Neutrophil (primary cell): ENCODE measurements around the gene MTG1.
"Not testable (repeated sequence)": the region's sequence is repeated elsewhere in the genome, so short reads cannot be mapped to it uniquely, and the experiment has no call there.

Source experiments
- H3K27ac ChIP-seq: fragments of 200-600 bp; sonication (generic); 2 replicates; pipeline ENCODE4 v1.5.1; 2016; ENCODE audit warnings: mild to moderate bottlenecking, moderate library complexity
- H3K27me3 ChIP-seq: fragments of 200-600 bp; sonication (generic); 2 replicates; pipeline ENCODE4 v1.6.0; 2016; ENCODE audit warnings: mild to moderate bottlenecking
- H3K36me3 ChIP-seq: fragments of 200-600 bp; sonication (generic); 2 replicates; pipeline ENCODE4 v1.5.1; 2017
- H3K4me1 ChIP-seq, 2 experiments: fragments of 200-600 bp in 1 of 2; sonication (generic) in 1 of 2; 1 replicate in 1 of 2; 2 replicates in 1 of 2; pipeline versions ENCODE4 v1.5.1 to v1.6.1; 2013 to 2016; ENCODE audit warnings: low read depth in 1 of 2, low read length in 1 of 2, mild to moderate bottlenecking in 1 of 2, moderate library complexity in 1 of 2; ENCODE audit not compliant: control insufficient read depth in 1 of 2, insufficient read depth in 1 of 2
- H3K4me3 ChIP-seq, 2 experiments: fragments of 200-600 bp in 1 of 2; sonication (generic) in 1 of 2; 1 replicate in 1 of 2; 2 replicates in 1 of 2; pipeline ENCODE4 v1.5.1; 2013 to 2016; ENCODE audit warnings: low read depth in 1 of 2, low read length in 1 of 2, mild to moderate bottlenecking in 1 of 2, moderate library complexity in 1 of 2
- H3K9me3 ChIP-seq: fragments of 200-600 bp; sonication (generic); 2 replicates; pipeline ENCODE4 v1.5.1; 2016
- TF ChIP-seq, protein P1 (sequence below): fragments of 200-600 bp; sonication (generic); IDR thresholded peaks from 2 replicates; pipeline ENCODE4 v1.5.1; 2016; ENCODE audit warnings: antibody characterized with exemption

MTG1 gene

GRCh38 chr10:133466683-133467275, 72.8 kb downstream of the MTG1 start:
- TF ChIP-seq, protein P1, sequence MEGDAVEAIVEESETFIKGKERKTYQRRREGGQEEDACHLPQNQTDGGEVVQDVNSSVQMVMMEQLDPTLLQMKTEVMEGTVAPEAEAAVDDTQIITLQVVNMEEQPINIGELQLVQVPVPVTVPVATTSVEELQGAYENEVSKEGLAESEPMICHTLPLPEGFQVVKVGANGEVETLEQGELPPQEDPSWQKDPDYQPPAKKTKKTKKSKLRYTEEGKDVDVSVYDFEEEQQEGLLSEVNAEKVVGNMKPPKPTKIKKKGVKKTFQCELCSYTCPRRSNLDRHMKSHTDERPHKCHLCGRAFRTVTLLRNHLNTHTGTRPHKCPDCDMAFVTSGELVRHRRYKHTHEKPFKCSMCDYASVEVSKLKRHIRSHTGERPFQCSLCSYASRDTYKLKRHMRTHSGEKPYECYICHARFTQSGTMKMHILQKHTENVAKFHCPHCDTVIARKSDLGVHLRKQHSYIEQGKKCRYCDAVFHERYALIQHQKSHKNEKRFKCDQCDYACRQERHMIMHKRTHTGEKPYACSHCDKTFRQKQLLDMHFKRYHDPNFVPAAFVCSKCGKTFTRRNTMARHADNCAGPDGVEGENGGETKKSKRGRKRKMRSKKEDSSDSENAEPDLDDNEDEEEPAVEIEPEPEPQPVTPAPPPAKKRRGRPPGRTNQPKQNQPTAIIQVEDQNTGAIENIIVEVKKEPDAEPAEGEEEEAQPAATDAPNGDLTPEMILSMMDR, result no peak
- no peaks in the 10 kb centered on the region for H3K9me3 ChIP-seq
- H3K4me3 ChIP-seq, result no peak overlapping the region
- H3K4me1 ChIP-seq, result no peaks in the 10 kb centered on the region
- no peak overlapping the region for H3K27ac ChIP-seq
- peaks cover 4% of the 10 kb centered on the region for H3K27me3 ChIP-seq
- no peaks in the 10 kb centered on the region for H3K36me3 ChIP-seq

- TF ChIP-seq, protein P1, result no peak
- Histone ChIP-seq H3K36me3 (no peaks in the 10 kb centered on the region), H3K27me3 (peaks cover 4% of the 10 kb centered on the region), H3K9me3 (no peaks in the 10 kb centered on the region), H3K27ac (no peak overlapping the region), H3K4me1 (no peaks in the 10 kb centered on the region), H3K4me3 (no peak overlapping the region)
Measured at GRCh38 chr10:133467286-133467911, 73.4 kb downstream of the MTG1 start.

- H3K36me3 ChIP-seq, H3K4me1 ChIP-seq, H3K27ac ChIP-seq, H3K4me3 ChIP-seq, H3K27me3 ChIP-seq, H3K9me3 ChIP-seq: not testable (repeated sequence)
Measured at GRCh38 chr10:133469205-133469604, 75.2 kb downstream of the MTG1 start.

- TF ChIP-seq, protein P1, result no peak
- no peaks in the 10 kb centered on the region for H3K27me3 ChIP-seq
- no peak overlapping the region for H3K27ac ChIP-seq
- no peak overlapping the region for H3K4me3 ChIP-seq
- no peaks in the 10 kb centered on the region for H3K4me1 ChIP-seq
- no peaks in the 10 kb centered on the region for H3K36me3 ChIP-seq
- H3K9me3 ChIP-seq, result no peaks in the 10 kb centered on the region
Measured at GRCh38 chr10:133471300-133472109, 77.5 kb downstream of the MTG1 start.
